Stimulated activated CD8-positive, alpha-beta memory T cell treated with anti-CD3 and anti-CD28 coated beads, Interleukin-12 subunit alpha, Interleukin-12 subunit beta, amount 100 ng/mL, for 1 hour (primary cell): ENCODE data around the gene C1QTNF9B.

ENCODE experiments used
- DNase-seq: peaks from one replicate; pipeline ENCODE4 v3.0.0-alpha.2; 2020; ENCODE audit warnings: low read depth

C1QTNF9B gene

GRCh38 chr13:23858546-23858945 is 38.8 kb downstream of the C1QTNF9B start:
- DNase-seq = no peak

- no peak for DNase-seq
Observed at GRCh38 chr13:23856008-23856750, 41.1 kb downstream of the C1QTNF9B start.

- no peak for DNase-seq
Observed at GRCh38 chr13:23855360-23855759, 41.9 kb downstream of the C1QTNF9B start.

- DNase-seq = no peak
Observed at GRCh38 chr13:23852351-23852750, 45.0 kb downstream of the C1QTNF9B start.

GRCh38 chr13:23851106-23851505 is 46.2 kb downstream of the C1QTNF9B start:
- DNase-seq = no peak

- no peak for DNase-seq
Observed at GRCh38 chr13:23850134-23850533, 47.2 kb downstream of the C1QTNF9B start.

GRCh38 chr13:23849670-23850069 is 47.6 kb downstream of the C1QTNF9B start:
- DNase-seq = no peak

- no peak for DNase-seq
Observed at GRCh38 chr13:23848646-23849141, 48.6 kb downstream of the C1QTNF9B start.

GRCh38 chr13:23848019-23848418 is 49.3 kb downstream of the C1QTNF9B start:
- no peak for DNase-seq

GRCh38 chr13:23847497-23847896 is 49.8 kb downstream of the C1QTNF9B start:
- no peak for DNase-seq

- DNase-seq = no peak
Observed at GRCh38 chr13:23845105-23845725, 52.1 kb downstream of the C1QTNF9B start.

GRCh38 chr13:23844132-23844531 is 53.2 kb downstream of the C1QTNF9B start:
- DNase-seq = no peak

GRCh38 chr13:23843436-23843835 is 53.9 kb downstream of the C1QTNF9B start:
- no peak for DNase-seq

GRCh38 chr13:23842406-23842805 is 54.9 kb downstream of the C1QTNF9B start:
- DNase-seq = no peak
